HG02588 (cell line): ENCODE data around the gene SLC25A48.

Experiments
- ATAC-seq: cut with Tn5 transposase; IDR thresholded peaks from one replicate; pipeline ENCODE4 v1.9.1; 2021; ENCODE audit warnings: mild to moderate bottlenecking, moderate library complexity; ENCODE audit not compliant: unreplicated experiment

Gene SLC25A48

GRCh38 chr5:135915466-135916001, 81.1 kb downstream of the SLC25A48 start:
- ATAC-seq, result no peak

- no peak for ATAC-seq
Measured at GRCh38 chr5:135916638-135917263, 82.3 kb downstream of the SLC25A48 start.

DNA sequence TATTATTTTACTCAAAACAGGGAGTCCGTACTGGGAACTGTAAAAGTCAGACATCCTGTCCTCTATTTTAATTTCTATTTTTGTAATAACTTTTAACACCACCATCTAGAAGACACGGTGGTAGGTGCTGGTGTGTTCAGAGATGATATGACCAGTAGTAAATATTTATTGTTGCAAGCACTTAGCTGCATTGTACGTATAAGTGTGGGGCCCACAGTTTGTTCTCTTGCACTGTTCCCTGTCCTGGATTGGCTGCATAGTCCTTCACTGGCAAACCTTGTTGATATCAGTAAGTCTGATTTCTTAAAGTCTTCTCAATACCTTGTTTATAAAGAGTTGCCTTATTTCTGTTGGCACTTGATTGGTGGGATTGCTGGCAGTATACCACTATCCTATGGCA, 85.7 kb downstream of the SLC25A48 start:
- ATAC-seq, result no peak

DNA sequence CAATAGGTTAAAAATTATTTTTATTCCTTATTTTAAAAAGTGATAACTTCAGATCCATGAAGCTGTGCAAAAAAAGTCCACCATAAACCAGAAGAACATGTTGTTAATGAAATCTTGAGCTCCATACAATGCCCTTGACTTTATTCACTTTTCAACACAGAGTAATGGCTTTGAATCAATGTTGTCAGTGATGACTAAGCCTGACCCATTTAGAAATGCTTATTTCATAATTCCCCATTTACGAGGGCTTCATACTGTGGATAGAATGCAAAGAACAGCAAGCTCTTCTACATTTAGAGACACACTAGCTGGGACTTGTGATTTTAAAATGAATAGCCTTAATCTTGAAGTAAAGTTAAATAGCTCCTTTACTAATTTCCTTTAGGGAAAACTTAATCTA, 86.9 kb downstream of the SLC25A48 start:
- no peak for ATAC-seq

DNA sequence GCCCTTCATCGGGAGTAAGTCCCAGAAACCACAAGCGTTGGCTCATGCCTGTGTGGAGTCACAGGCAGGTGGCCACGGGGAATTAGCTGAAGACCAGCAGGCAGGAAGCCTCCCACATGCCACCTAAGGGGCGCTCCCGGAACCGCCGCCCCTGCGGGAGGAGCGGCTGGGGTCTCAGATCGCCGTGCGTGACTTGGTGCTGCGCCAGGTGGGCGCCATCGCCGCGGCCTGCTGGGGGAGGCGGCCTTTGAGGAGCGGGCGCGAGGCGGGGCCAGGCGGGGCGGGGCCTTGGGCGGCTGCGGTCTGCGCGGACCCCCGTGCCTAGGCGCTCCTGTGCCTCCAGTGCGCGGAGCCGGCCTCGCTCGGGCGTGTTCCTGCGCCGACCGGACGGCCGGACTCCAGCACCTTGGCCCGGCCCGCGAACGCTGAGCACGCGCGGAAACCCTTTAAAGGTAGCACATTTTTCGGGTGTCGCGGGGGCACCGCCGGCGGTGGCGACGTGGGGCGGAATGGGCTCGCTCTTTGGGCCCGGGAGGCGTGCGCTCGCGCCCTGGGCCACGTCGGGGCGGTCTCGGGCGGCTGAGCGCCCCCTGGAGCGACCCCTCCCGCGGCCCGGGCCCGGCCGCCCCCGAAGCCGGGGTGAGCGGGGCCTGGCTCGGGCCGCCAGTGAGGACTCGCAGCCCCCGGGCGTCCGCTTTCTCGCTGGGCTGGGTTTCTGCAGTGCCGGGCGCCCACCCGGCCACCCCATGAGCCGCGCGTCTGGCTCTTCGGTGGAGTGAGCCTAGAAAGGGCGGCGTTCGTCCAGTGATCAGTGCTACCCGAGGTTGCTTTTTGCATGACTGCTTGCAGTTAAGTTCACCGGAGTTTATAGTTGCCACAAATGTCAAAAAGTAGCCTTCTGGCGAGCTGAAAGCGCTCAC, 95.8 kb downstream of the SLC25A48 start:
- ATAC-seq, result no peak

GRCh38 chr5:135930949-135931295, 96.5 kb downstream of the SLC25A48 start:
- no peak for ATAC-seq

- ATAC-seq, result no peak
Measured at GRCh38 chr5:135934939-135935338, 100.5 kb downstream of the SLC25A48 start.

DNA sequence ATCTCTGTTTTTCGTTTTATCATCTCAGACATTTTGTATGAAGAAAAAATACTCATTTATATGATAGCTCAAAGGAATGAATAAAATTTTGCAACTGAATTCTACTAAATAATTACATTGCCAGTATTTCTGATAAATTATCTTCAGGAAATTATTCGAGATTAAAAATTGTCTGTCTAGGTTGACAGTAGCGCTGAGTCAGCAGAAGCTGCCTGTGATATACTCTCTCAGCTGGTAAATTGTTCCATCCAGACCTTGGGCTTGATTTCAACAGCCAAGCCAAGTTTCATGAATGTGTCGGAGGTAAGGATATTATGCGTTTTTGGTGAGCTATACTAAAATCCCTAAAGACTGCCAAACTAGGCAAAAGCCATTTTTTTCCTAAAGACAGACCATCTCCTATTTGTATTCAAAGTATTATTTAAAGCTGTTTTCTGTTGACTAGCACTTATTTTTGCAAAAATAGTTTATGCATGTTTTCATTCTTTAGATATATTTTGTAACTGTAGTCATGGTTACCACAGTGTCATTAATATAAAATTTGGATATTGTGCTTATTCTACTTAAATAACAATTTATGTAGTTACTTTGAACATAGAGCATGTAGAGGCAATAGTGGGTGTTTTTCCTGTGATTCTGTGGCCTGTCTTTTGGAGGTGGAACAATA, 102.9 kb downstream of the SLC25A48 start:
- no peak for ATAC-seq
